PC-9 (cell line): Measurements from ENCODE around the gene NECAB3. TPM values are rescaled to one million over a fixed set of nuclear protein-coding genes. Genes with fewer than 3 reads are reported as not detected.
"Not testable (repeated sequence)": the region's sequence is repeated elsewhere in the genome, so short reads cannot be mapped to it uniquely, and the experiment has no call there.

Experiments
- BruUV-seq: library from RNA; stranded (reverse); fragments of 400-500 nt; replicated peaks from 2 replicates; lab custom pipeline; 2021; lab: Mats Ljungman, UMichigan
- CTCF ChIA-PET: fragments of 300-600 bp; sonication (Branson Sonifier 250); formaldehyde crosslinking; loops from one replicate; lab custom pipeline; 2022; ENCODE audit warnings: antibody characterized with exemption; lab: Charles Lee
- POLR2A ChIA-PET: fragments of 300-600 bp; sonication (Branson Sonifier 250); formaldehyde crosslinking; loops from one replicate; lab custom pipeline; 2022; ENCODE audit warnings: antibody characterized with exemption; ENCODE audit not compliant: unreplicated experiment; lab: Charles Lee
- DNase-seq, 2 experiments: peaks; one replicate each; pipeline versions ENCODE4 v3.0.0 to v3.0.0-alpha.2; 2015 to 2022; ENCODE audit warnings: mixed read lengths in 1 of 2
- H2AFZ ChIP-seq: fragments of 200-600 bp; sonication (generic); 2 replicates; pipeline ENCODE4 v1.8.1; 2017; ENCODE audit warnings: antibody characterized with exemption
- H3F3A ChIP-seq: fragments of 200-600 bp; sonication (generic); 2 replicates; pipeline ENCODE4 v1.8.1; 2017; ENCODE audit warnings: antibody characterized with exemption, mild to moderate bottlenecking, low read depth; ENCODE audit not compliant: insufficient read depth
- H3K27ac ChIP-seq: fragments of 200-600 bp; sonication (generic); 2 replicates; pipeline ENCODE4 v1.6.1; 2016; ENCODE audit warnings: mixed run types
- H3K27me3 ChIP-seq: fragments of 200-600 bp; sonication (generic); 2 replicates; pipeline ENCODE4 v1.6.1; 2016; ENCODE audit warnings: low read depth, mixed run types; ENCODE audit not compliant: insufficient read depth
- H3K36me3 ChIP-seq: fragments of 200-600 bp; sonication (generic); 2 replicates; pipeline ENCODE4 v1.6.1; 2016; ENCODE audit warnings: low read depth, mixed run types
- H3K4me1 ChIP-seq: fragments of 200-600 bp; sonication (generic); replicated peaks from 2 replicates; pipeline ENCODE4 v1.6.1; 2016; ENCODE audit warnings: mixed run types; ENCODE audit not compliant: insufficient read depth
- H3K4me2 ChIP-seq: fragments of 200-600 bp; sonication (generic); 2 replicates; pipeline ENCODE4 v1.6.1; 2017; ENCODE audit warnings: mixed run types
- H3K4me3 ChIP-seq: fragments of 200-600 bp; sonication (generic); 2 replicates; pipeline ENCODE4 v1.6.1; 2016; ENCODE audit warnings: mixed run types
- H3K79me2 ChIP-seq: fragments of 200-600 bp; sonication (generic); 2 replicates; pipeline ENCODE4 v1.6.1; 2017; ENCODE audit warnings: low read depth, mixed run types
- H3K9me2 ChIP-seq: fragments of 200-600 bp; sonication (generic); 2 replicates; pipeline ENCODE4 v1.8.1; 2017; ENCODE audit warnings: mild to moderate bottlenecking; ENCODE audit not compliant: insufficient read depth
- H3K9me3 ChIP-seq: fragments of 200-600 bp; sonication (generic); 2 replicates; pipeline ENCODE4 v1.8.1; 2016; ENCODE audit warnings: low read depth; ENCODE audit not compliant: insufficient read depth
- H4K20me1 ChIP-seq: fragments of 200-600 bp; sonication (generic); 2 replicates; pipeline ENCODE4 v1.8.1; 2017; ENCODE audit not compliant: insufficient read depth
- CTCF ChIP-seq: fragments of 200-600 bp; sonication (generic); conservative IDR thresholded peaks from 2 replicates; pipeline ENCODE4 v1.6.1; 2017; ENCODE audit warnings: mixed run types, antibody characterized with exemption, mild to moderate bottlenecking, moderate library complexity
- EZH2 ChIP-seq: fragments of 200-600 bp; sonication (generic); IDR thresholded peaks from 2 replicates; pipeline ENCODE4 v1.8.0; 2017; ENCODE audit warnings: antibody characterized with exemption, low read depth
- intact Hi-C: fragments of 100-400 bp; cut with micrococcal nuclease; formaldehyde crosslinking; loops from one replicate; pipeline ENCODE4 v1.10.0; 2022; ENCODE audit not compliant: unreplicated experiment
- total RNA-seq: library from RNA; stranded (reverse); gene quantifications from 2 replicates; pipeline ENCODE4 v1.2.3, GENCODE V29; 2021

NECAB3 gene
- total RNA-seq, 1 experiment from 2014 or later, result 72.1 TPM

DNA sequence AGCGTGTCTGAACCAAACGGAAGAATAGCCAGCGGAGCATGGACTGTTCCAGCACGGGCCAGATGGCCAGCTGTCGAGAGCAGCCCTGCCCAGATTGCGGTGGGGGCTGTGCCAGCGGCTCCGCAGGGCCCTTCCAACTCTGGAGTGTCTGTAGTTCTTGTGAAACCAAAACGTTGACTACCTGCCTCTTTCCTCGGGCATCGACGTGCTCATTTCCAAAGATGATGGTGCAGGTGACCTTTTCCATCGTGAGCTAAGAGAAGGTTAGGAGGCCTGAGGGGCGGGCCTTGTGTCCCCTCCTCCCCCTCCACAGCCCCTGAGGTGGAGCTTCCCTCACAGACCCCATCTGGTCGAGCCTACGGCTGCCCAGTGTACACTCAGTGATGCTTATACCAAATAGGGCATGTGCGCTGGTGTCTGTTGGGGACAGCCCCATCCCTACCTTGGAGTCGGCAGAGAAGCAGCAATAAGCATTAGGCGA, 25.0 kb downstream of the NECAB3 start:
- no TSS peak for BruUV-seq

GRCh38 chr20:33648396-33649004, 25.7 kb downstream of the NECAB3 start:
- H2AFZ ChIP-seq, result no peak overlapping the region
- H3K9me2 ChIP-seq, result no peaks in the 10 kb centered on the region
- no peaks in the 10 kb centered on the region for H4K20me1 ChIP-seq
- peaks cover 27% of the 10 kb centered on the region for H3K4me1 ChIP-seq
- no peak overlapping the region for H3K4me2 ChIP-seq
- H3K9me3 ChIP-seq, result no peaks in the 10 kb centered on the region
- ChIA-PET POLR2A (no interaction called here), CTCF (no interaction called here)
- no peaks in the 10 kb centered on the region for H3K27me3 ChIP-seq
- H3K36me3 ChIP-seq, result no peaks in the 10 kb centered on the region
- no peak for TF ChIP-seq EZH2
- TF ChIP-seq CTCF, result no peak
- H3K27ac ChIP-seq, result no peak overlapping the region
- DNase-seq, result no peak
- intact Hi-C loops, result no loop called here
- peaks cover 20% of the 10 kb centered on the region for H3F3A ChIP-seq
- no TSS peak for BruUV-seq
- no peak overlapping the region for H3K4me3 ChIP-seq
- no peaks in the 10 kb centered on the region for H3K79me2 ChIP-seq

More for the DNA sequence above, 25.0 kb downstream of the NECAB3 start:
- CTCF ChIA-PET, result no interaction called here
- POLR2A ChIA-PET, result interaction anchor here (0.6 kb wide), 1 partner anchor 18 kb away, joined by 4 read pairs; the partner anchor contains the start of gene ACTL10
- Histone ChIP-seq H3K4me1 (peaks cover 34% of the 10 kb centered on the region), H3K27me3 (no peaks in the 10 kb centered on the region), H3K9me3 (no peaks in the 10 kb centered on the region), H4K20me1 (no peaks in the 10 kb centered on the region), H3K4me3 (no peak overlapping the region), H2AFZ (no peak overlapping the region), H3K9me2 (no peaks in the 10 kb centered on the region), H3K36me3 (no peaks in the 10 kb centered on the region), H3K27ac (no peak overlapping the region), H3K4me2 (no peak overlapping the region), H3F3A (peaks cover 25% of the 10 kb centered on the region), H3K79me2 (no peaks in the 10 kb centered on the region)
- no peak for DNase-seq
- TF ChIP-seq CTCF, result no peak
- no peak for TF ChIP-seq EZH2
- intact Hi-C loops, result no loop called here

- Histone ChIP-seq H3K27ac (no peak overlapping the region), H3K9me3 (no peaks in the 10 kb centered on the region), H2AFZ (no peak overlapping the region), H3K4me3 (no peak overlapping the region), H4K20me1 (no peaks in the 10 kb centered on the region), H3K79me2 (no peaks in the 10 kb centered on the region), H3K4me2 (no peak overlapping the region), H3K4me1 (peaks cover 22% of the 10 kb centered on the region), H3K36me3 (no peaks in the 10 kb centered on the region), H3K9me2 (no peaks in the 10 kb centered on the region), H3F3A (peaks cover 18% of the 10 kb centered on the region), H3K27me3 (no peaks in the 10 kb centered on the region)
- CTCF ChIA-PET, result interaction anchor here (0.6 kb wide), 1 partner anchor 97 kb away, joined by 10 read pairs; no protein-coding TSS in a partner anchor
- no TSS peak for BruUV-seq
- intact Hi-C loops, result no loop called here
- POLR2A ChIA-PET, result interaction anchor here (0.6 kb wide), 1 partner anchor 145 kb away, joined by 11 read pairs; no protein-coding TSS in a partner anchor
- DNase-seq, result no peak
- TF ChIP-seq CTCF, result no peak
- no peak for TF ChIP-seq EZH2
Measured at GRCh38 chr20:33647603-33648395, 26.4 kb downstream of the NECAB3 start.

GRCh38 chr20:33646959-33647602, 27.1 kb downstream of the NECAB3 start:
- H4K20me1 ChIP-seq, H3K9me3 ChIP-seq, H3K9me2 ChIP-seq, BruUV-seq, DNase-seq, H3K27ac ChIP-seq, H3K27me3 ChIP-seq, intact Hi-C loops, H3K36me3 ChIP-seq, H3K79me2 ChIP-seq, H2AFZ ChIP-seq, H3K4me3 ChIP-seq, H3K4me2 ChIP-seq: not testable (repeated sequence)
- CTCF ChIA-PET, result interaction anchor here (0.6 kb wide), 1 partner anchor 98 kb away, joined by 10 read pairs; no protein-coding TSS in a partner anchor
- POLR2A ChIA-PET, result interaction anchor here (0.6 kb wide), 1 partner anchor 144 kb away, joined by 11 read pairs; no protein-coding TSS in a partner anchor
- H3K4me1 ChIP-seq, result peaks cover 21% of the 10 kb centered on the region
- peaks cover 16% of the 10 kb centered on the region for H3F3A ChIP-seq
